ENCODE results near the gene ADTRP. TPM values are rescaled to one million over a fixed set of nuclear protein-coding genes. Genes with fewer than 3 reads are reported as not detected.

Gene ADTRP
- total RNA-seq, 1 experiment from 2014 or later: not detected

DNA sequence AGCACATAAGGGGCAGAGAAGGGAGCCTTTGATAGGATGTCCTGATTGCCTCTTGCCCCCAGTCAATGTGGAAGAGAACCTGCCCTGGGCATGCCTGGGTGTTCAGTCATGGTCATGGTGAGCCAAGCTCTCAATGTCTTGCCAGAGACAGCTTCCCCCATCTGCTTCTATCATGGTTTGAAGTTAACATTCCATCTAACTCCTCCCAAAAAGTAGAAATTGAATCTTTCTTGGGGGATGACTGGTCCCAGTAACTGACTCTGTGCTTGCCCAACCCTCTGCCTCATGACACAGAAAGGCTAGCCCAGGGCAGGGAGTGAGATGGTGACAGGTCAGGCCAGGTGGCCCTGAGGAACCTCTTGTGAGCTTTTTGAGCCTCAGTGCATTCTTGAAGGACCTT lies 60.1 kb downstream of the ADTRP start:
- H3K4me1 ChIP-seq: no peaks in the 10 kb centered on the region
- H3K36me3 ChIP-seq: no peaks in the 10 kb centered on the region
- H3K4me3 ChIP-seq: no peak overlapping the region
- H3K9me3 ChIP-seq (replicated peaks): no peaks in the 10 kb centered on the region
- no peak overlapping the region for H3K27ac ChIP-seq
- no peaks in the 10 kb centered on the region for H3K27me3 ChIP-seq
- DNase-seq: no peak

DNA sequence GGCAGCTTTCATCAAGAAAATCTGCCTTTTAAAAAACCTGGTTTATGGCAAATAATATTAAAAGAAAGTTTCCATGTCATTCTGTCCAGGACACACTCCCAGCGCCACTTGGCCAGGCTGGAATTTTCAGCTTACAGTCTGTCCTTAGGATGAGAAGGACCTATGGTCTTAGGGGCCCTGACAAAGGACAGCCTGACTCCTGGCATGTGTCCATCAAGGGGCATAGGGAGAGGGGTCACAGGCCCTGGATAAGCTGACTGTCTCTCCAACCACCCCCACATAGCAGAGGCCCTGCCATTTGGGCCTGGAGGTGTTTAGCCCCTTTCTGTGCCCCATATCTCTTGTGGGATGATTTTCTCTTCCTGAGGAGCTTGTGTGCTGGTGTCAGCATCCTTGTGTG lies 60.6 kb downstream of the ADTRP start:
- H3K9me3 ChIP-seq (replicated peaks): no peaks in the 10 kb centered on the region
- no peaks in the 10 kb centered on the region for H3K36me3 ChIP-seq
- no peak overlapping the region for H3K4me3 ChIP-seq
- H3K27me3 ChIP-seq: no peaks in the 10 kb centered on the region
- no peak for DNase-seq
- H3K27ac ChIP-seq: no peak overlapping the region
- no peaks in the 10 kb centered on the region for H3K4me1 ChIP-seq

DNA sequence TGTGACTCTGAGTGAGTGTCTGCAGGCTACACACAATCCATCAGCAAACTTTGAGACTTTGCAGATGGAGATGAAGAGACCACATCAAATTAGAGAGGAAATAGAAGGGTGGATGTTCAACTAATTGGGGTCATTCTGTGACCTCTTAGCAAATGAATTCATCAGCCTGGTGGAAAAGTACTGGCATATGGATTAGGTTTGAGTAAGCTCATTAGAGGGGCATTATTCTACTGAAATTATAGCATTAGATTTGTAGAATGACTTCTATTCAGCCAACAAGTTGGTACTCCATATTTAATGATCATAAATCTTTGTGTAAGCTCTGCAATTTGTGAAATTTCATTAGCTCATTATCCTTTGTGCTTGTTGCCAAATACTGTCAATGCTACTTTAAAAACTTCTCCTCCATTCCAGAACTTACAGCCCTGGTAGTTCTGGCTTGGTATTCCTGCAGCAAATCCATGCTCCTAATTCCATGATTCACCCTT lies 63.8 kb downstream of the ADTRP start:
- Histone ChIP-seq H3K27ac (no peak overlapping the region), H3K4me3 (no peak overlapping the region), H3K27me3 (no peaks in the 10 kb centered on the region), H3K36me3 (no peaks in the 10 kb centered on the region), H3K4me1 (no peaks in the 10 kb centered on the region), H3K9me3 (replicated peaks) (no peaks in the 10 kb centered on the region)
- no peak for DNase-seq

DNA sequence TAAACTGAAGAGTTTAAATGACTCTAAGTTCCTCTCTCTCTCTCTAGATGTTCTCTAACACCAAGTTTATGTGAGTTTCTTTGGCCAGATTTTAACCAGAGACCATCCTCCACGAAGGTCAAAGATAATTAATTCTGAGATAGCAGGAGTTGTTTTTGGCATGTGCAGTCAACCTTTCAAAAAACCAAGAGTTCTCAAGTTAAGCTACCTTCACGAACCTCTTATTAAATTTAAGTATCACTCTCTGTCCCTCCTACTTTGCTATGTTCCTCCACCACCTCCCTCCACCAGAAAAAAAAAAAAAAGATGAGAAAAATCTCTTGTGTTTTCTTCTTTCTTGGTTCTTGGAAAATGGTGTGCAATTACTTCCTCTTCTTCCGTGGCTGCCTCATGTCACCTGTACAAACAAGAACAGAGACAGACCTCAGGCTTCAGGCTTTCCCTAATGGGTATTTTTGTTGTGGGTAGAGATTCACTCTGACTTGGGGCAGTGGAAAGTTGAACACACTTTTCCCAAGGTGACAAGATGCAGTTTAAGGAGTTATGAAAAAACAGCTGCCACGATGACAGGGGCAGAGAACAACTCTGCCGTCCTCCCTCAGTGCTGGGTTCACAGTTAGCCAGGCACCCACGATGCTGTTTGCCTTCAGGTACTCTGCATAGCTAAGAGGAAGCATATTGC lies 64.3 kb downstream of the ADTRP start:
- Histone ChIP-seq H3K36me3 (no peaks in the 10 kb centered on the region), H3K27ac (no peak overlapping the region), H3K4me1 (no peaks in the 10 kb centered on the region), H3K4me3 (no peak overlapping the region), H3K9me3 (replicated peaks) (no peaks in the 10 kb centered on the region), H3K27me3 (no peaks in the 10 kb centered on the region)
- DNase-seq: no peak

DNA sequence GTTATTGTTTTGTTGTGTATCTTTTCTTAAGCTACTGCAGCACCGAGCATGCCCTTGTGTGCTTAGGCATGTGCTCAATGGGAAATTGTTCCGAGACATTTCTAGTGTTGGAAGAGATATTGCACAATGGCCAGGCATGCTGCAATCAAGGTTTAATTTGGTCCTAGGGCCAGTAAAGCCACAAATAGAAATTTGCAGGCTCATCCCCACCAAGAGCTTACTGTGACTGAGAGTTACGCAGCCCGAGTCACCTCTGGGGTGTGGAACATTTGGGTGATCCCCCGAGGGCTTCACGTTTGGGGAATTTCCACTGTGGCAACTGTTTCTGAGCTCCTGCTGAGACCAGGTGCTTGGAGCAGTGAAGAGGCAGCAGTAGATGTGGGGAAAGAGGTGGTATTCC lies 65.8 kb downstream of the ADTRP start:
- no peak overlapping the region for H3K4me3 ChIP-seq
- DNase-seq: no peak
- H3K9me3 ChIP-seq (replicated peaks): no peaks in the 10 kb centered on the region
- no peaks in the 10 kb centered on the region for H3K36me3 ChIP-seq
- no peaks in the 10 kb centered on the region for H3K27me3 ChIP-seq
- H3K27ac ChIP-seq: no peak overlapping the region
- H3K4me1 ChIP-seq: no peaks in the 10 kb centered on the region

DNA sequence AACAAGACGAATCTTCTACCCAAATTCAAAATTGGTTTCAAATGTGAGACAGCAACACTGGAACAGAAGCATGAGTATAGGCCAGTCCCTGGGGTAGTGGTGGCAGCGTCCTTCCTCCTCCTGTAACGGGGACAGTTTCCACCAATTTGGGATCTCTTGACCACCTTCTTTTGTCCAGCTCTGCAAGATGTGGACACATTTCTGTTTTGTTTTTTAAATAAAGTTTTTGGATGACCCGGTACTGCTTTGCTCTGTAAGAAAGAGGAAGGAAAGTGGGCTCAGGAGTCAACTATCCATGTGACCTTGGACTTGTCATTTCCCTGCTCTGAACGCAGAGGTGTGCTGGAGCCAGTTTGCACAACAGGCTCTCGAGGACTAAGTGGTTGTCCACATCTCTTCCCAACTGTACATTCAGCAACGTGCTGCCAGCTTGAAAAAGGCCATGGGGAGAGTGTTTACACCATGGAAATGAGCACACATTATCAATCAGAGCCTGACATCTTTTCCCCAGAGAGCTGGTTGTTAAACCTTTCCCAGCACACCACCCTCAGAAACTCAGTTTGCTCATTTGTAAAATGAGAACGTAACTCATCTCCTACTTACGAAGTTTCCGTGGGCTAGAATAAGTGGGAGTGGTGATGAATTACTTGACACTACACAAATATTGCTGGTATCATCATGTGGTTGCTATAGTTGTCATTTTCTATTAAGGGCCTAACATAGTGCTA lies 66.5 kb downstream of the ADTRP start:
- H3K4me3 ChIP-seq: no peak overlapping the region
- no peaks in the 10 kb centered on the region for H3K9me3 ChIP-seq (replicated peaks)
- H3K27me3 ChIP-seq: no peaks in the 10 kb centered on the region
- no peaks in the 10 kb centered on the region for H3K4me1 ChIP-seq
- H3K36me3 ChIP-seq: no peaks in the 10 kb centered on the region
- no peak for DNase-seq
- H3K27ac ChIP-seq: no peak overlapping the region

DNA sequence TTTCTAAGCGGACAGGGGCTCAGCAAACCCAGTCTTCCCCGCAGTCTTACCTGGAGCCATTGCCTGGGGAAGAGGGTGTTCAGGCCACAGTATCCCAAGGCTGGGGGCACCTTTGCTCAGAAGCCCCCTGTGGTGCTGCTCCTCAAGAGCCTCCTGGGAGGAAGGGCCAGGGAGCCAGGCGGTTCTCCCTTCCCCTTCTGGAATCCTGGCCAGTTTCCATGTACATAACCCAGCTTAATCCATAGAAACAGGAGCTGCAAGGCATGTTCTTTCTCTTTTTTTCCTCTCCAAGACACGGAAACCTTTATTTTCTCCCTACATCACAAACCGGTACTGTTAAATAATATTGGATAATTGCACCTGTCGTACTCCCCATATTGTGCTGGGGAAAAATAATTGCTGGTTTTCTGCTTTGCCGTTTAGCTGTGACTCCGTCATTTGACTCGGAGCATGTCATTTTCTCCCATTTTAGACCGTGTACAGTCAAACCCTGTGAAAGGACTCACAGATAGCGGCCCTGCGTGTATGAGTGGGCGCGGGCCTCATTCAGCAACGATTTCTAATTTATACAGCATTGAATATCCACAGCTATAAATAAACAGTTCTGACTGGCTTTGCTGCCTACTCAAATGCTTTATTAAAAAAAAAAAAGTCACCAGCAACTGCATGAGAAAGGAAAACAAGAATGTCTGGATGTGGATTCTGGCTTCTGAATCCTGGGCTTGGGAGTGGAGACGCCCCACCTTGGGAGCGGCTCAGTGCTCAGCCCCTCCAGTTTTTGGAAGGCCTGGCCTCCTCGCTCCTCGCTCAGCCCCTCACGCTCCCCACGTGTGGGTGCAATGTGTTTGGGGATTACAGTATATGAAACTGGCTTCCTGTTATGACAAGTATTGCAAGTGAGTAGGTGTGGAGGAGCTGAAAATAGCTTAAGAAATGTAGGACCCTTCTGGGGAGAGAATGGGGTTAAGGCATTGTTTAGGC lies 67.3 kb downstream of the ADTRP start:
- Histone ChIP-seq H3K4me3 (no peak overlapping the region), H3K27me3 (no peaks in the 10 kb centered on the region), H3K27ac (no peak overlapping the region), H3K36me3 (no peaks in the 10 kb centered on the region), H3K9me3 (replicated peaks) (no peaks in the 10 kb centered on the region), H3K4me1 (no peaks in the 10 kb centered on the region)
- DNase-seq: peak in 1 of 2 experiments; percentile 4

DNA sequence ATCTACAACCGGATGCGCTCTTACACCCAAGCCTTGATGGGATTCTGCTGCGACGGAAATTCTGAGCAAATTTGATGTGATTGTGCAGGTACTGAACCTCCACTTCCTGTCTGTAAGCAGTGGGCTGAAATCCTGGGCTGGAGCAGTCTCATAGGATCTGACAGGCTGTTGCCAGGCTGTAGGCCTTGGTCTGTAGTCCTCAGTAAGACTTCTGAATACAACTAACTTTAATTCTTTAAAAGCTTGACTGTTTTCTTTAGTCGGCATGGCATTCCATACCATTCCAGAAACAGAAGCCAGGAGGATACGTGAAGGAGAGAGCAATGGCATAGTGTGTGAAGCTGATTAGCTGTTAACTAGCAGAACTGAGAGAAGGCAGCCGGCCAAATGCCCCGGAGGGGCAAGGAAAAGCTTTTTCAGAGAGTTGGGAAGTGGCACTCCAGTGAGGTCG lies 68.3 kb downstream of the ADTRP start:
- Histone ChIP-seq H3K4me3 (no peak overlapping the region), H3K4me1 (no peaks in the 10 kb centered on the region), H3K27me3 (no peaks in the 10 kb centered on the region), H3K9me3 (replicated peaks) (no peaks in the 10 kb centered on the region), H3K36me3 (no peaks in the 10 kb centered on the region), H3K27ac (no peak overlapping the region)
- DNase-seq: peak in 1 of 2 experiments; percentile 20

DNA sequence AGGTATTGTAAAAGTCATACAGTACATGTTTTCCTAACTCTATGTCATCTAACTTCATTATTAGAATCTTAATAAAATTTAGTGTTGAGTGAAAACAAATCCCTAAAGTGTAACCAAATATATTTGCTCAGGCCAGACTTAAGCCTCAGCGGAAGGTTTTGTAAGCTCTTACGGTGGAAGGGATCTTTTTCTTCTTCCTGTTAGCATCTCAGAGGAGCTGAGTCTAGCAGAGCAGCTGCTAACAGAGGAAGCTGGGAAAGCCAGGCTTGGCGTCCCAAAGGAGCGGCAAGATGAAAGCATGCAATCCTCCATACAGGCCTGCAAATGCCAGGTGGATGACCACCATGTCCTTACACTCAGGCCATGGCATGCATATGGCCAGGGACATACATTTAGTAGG lies 72.4 kb downstream of the ADTRP start:
- Histone ChIP-seq H3K36me3 (no peaks in the 10 kb centered on the region), H3K4me1 (no peaks in the 10 kb centered on the region), H3K4me3 (no peak overlapping the region), H3K9me3 (replicated peaks) (no peaks in the 10 kb centered on the region), H3K27me3 (no peaks in the 10 kb centered on the region), H3K27ac (no peak overlapping the region)
- DNase-seq: peak; percentile 24 to 61

DNA sequence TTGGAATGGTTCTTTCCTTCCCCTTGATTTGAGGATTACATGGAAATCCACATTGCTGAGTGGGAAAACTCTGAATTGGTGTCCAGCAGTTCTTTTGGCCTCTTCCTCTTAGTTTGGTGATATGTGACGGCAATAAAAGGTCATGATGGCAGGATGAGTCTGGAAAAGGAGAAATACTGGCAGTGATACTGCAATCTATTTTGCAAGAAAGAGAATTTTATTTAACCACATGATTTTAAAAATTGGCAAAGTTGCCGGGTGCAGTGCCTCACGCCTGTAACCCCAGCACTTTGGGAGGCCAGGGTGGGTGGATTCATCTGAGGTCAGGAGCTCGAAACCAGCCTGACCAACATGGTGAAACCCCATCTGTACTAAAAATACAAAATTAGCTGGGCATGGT lies 73.1 kb downstream of the ADTRP start:
- Histone ChIP-seq H3K27me3 (no peaks in the 10 kb centered on the region), H3K4me3 (no peak overlapping the region), H3K27ac (no peak overlapping the region), H3K36me3 (no peaks in the 10 kb centered on the region), H3K9me3 (replicated peaks) (no peaks in the 10 kb centered on the region), H3K4me1 (no peaks in the 10 kb centered on the region)
- no peak for DNase-seq

DNA sequence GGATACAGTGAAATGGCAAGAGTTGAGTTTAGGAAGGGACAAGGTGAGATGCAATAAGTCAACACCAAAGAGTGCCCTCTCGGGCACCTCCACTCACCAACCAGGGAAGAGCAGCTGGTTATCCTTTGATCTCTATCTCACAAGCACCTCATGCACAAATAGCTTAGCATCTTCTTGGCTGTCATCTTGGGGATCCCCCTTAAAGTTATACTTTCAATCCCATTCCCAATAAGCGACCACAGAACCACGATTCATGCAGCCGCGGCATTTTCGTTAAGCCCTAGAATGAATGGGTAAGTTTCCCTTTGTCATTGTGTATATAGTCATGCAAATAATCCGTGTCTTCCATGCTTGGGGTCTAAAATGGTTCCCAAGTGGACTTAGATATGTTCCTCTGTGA lies 73.5 kb downstream of the ADTRP start:
- Histone ChIP-seq H3K9me3 (replicated peaks) (no peaks in the 10 kb centered on the region), H3K4me3 (no peak overlapping the region), H3K4me1 (no peaks in the 10 kb centered on the region), H3K27ac (no peak overlapping the region), H3K36me3 (no peaks in the 10 kb centered on the region), H3K27me3 (no peaks in the 10 kb centered on the region)
- no peak for DNase-seq

DNA sequence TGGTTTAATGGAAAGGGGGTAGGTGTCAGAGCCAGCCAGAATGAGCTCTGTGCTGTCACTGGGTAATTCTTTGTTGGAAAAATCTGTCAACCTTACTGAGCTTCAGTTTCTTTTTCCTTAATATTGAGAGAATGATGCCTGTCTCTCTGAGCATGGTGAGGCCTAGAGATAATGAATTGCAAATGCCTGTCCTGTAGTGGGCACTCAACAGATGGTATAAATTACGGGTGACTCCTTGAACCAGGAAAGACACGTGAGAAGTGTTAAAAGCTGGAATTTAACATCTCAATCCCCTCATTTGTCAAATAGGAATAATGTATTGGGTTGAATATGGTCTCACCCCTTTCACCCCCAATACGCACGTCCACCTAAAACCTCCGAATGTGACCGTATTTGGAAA lies 74.9 kb downstream of the ADTRP start:
- Histone ChIP-seq H3K36me3 (no peaks in the 10 kb centered on the region), H3K27ac (no peak overlapping the region), H3K27me3 (no peaks in the 10 kb centered on the region), H3K4me1 (no peaks in the 10 kb centered on the region), H3K9me3 (replicated peaks) (no peaks in the 10 kb centered on the region), H3K4me3 (no peak overlapping the region)
- DNase-seq: no peak

DNA sequence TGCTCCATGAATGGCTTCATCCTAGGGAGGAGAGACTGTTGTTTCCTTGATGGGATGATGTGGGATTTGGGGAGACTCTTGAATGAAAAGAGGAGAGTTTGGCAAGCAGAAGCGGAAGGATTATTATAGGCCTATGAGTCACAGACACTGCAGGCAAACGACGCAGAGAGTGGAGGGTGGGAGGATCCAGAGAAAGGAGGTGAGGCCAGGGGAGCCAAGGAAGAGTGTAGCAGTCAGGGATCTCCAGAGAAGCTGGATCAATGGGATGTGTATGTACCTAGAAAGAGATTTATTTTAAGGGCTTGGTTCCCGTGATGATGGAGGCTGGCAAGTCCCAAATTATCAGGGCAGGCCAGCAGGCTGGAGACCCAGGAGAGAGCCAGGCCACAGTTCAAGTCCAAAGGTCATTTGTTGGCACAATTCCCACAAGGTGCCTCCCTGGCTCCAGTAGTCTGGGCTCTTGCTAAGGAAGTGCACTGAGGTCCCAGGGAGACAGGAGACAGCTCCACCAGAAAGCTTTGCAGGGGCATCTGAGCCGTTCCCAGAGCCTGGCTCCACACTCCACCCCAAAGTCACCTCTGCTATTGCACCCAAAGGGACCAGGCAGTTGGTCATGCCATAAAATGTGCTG lies 76.0 kb downstream of the ADTRP start:
- Histone ChIP-seq H3K27me3 (no peaks in the 10 kb centered on the region), H3K4me1 (no peaks in the 10 kb centered on the region), H3K9me3 (replicated peaks) (no peaks in the 10 kb centered on the region), H3K27ac (no peak overlapping the region), H3K36me3 (no peaks in the 10 kb centered on the region), H3K4me3 (no peak overlapping the region)
- no peak for DNase-seq

DNA sequence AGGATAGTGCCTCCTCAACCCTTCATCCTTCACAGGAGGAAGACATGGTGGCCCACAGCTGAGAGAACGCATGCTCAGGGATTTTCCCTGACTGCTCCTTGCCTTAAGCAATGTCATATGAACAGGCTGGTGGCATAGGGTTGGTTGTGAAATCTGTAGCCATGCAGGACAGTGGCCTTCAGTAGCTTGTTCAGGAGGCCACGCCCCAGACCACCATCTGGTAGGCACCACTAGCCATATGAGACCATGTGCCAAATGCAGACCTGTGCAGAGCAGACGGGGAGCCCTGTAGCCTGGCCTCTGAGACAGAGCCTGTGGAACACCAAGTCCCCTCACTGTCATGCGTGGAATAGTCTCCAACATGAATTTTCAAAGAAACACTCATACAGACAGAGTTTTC lies 76.5 kb downstream of the ADTRP start:
- H3K4me1 ChIP-seq: no peaks in the 10 kb centered on the region
- H3K36me3 ChIP-seq: no peaks in the 10 kb centered on the region
- no peaks in the 10 kb centered on the region for H3K27me3 ChIP-seq
- no peaks in the 10 kb centered on the region for H3K9me3 ChIP-seq (replicated peaks)
- H3K27ac ChIP-seq: no peak overlapping the region
- no peak overlapping the region for H3K4me3 ChIP-seq
- DNase-seq: no peak
